SK-N-SH (cell line): ENCODE data around the gene ST3GAL2. TPM values are rescaled to one million over a fixed set of nuclear protein-coding genes. Genes with fewer than 3 reads are reported as not detected.
A peak's percentile ranks its signal among the peaks of the same experiment; 100 is the strongest.

ENCODE experiments used
- CTCF ChIA-PET: fragments of 300-600, 350-600 bp; formaldehyde crosslinking; extraction: SDS; loops from one replicate; lab custom pipeline; 2021; lab: Yijun Ruan, JAX
- POLR2A ChIA-PET: fragments of 350-600 bp; sonication (Branson Sonifier 250); formaldehyde crosslinking; extraction: SDS; loops from one replicate; lab custom pipeline; 2020; ENCODE audit warnings: antibody characterized with exemption, inconsistent platforms; lab: Yijun Ruan, JAX
- DNase-seq: peaks from one replicate; pipeline ENCODE4 v3.0.0; 2012
- H2AFZ ChIP-seq: fragments of 200-600 bp; sonication (generic); 2 replicates; pipeline ENCODE4 v1.8.1; 2016; ENCODE audit warnings: antibody characterized with exemption, mild to moderate bottlenecking, low read depth
- H3F3A ChIP-seq: fragments of 200-600 bp; sonication (generic); replicated peaks from 2 replicates; pipeline ENCODE3; 2016; ENCODE audit warnings: antibody characterized with exemption, mild to moderate bottlenecking; ENCODE audit not compliant: insufficient read depth
- H3K27ac ChIP-seq, 2 experiments: fragments of 200-500 bp in 1 of 2; fragments of 200-600 bp in 1 of 2; sonication (Bioruptor generic) in 1 of 2; sonication (generic), shearing (Covaris generic) in 1 of 2; 2 replicates each; pipeline versions ENCODE4 v1.5.1 to v1.6.1; 2014 to 2016; ENCODE audit warnings: low read depth in 2 of 2, inconsistent platforms in 1 of 2, low read length in 1 of 2, mild to moderate bottlenecking in 1 of 2, mixed read lengths in 1 of 2
- H3K27me3 ChIP-seq: fragments of 200-600 bp; sonication (generic), shearing (Covaris generic); 2 replicates; pipeline ENCODE4 v1.6.1; 2016; ENCODE audit warnings: mixed run types; ENCODE audit not compliant: insufficient read depth
- H3K36me3 ChIP-seq, 2 experiments: fragments of 200-500 bp in 1 of 2; fragments of 200-600 bp in 1 of 2; sonication (Bioruptor generic) in 1 of 2; sonication (generic) in 1 of 2; replicated peaks in 1 of 2; 2 replicates each; pipeline versions ENCODE3 to v1.5.1; 2014 to 2016; ENCODE audit warnings: low read length in 1 of 2, mild to moderate bottlenecking in 1 of 2; ENCODE audit not compliant: insufficient read depth in 2 of 2, control insufficient read depth in 1 of 2
- H3K4me1 ChIP-seq, 2 experiments: fragments of 200-500 bp in 1 of 2; fragments of 200-600 bp in 1 of 2; sonication (Bioruptor generic) in 1 of 2; sonication (generic), shearing (Covaris generic) in 1 of 2; 2 replicates each; pipeline versions ENCODE4 v1.5.1 to v1.6.1; 2014 to 2016; ENCODE audit warnings: low read depth in 1 of 2, low read length in 1 of 2, mixed run types in 1 of 2; ENCODE audit not compliant: insufficient read depth in 2 of 2, control insufficient read depth in 1 of 2
- H3K4me2 ChIP-seq: fragments of 200-600 bp; sonication (generic), shearing (Covaris generic); 2 replicates; pipeline ENCODE4 v1.6.1; 2017; ENCODE audit warnings: mixed run types
- H3K4me3 ChIP-seq, 2 experiments: fragments of 200-500 bp in 1 of 2; fragments of 200-600 bp in 1 of 2; sonication (Bioruptor generic) in 1 of 2; sonication (generic), shearing (Covaris generic) in 1 of 2; 2 replicates each; pipeline versions ENCODE4 v1.5.1 to v1.8.1; 2014 to 2016; ENCODE audit warnings: low read depth in 2 of 2, inconsistent platforms in 1 of 2, low read length in 1 of 2, mild to moderate bottlenecking in 1 of 2, mixed read lengths in 1 of 2, moderate library complexity in 1 of 2
- H3K79me2 ChIP-seq: fragments of 200-600 bp; sonication (generic); 2 replicates; pipeline ENCODE4 v1.8.1; 2017; ENCODE audit warnings: mild to moderate bottlenecking; ENCODE audit not compliant: insufficient read depth
- H3K9ac ChIP-seq: fragments of 200-600 bp; sonication (generic); 2 replicates; pipeline ENCODE4 v1.6.1; 2017; ENCODE audit warnings: mixed run types
- H3K9me2 ChIP-seq: fragments of 200-600 bp; sonication (generic); 2 replicates; pipeline ENCODE4 v1.6.1; 2017; ENCODE audit warnings: mixed run types
- H3K9me3 ChIP-seq: fragments of 200-600 bp; sonication (generic); 2 replicates; pipeline ENCODE4 v1.6.1; 2017; ENCODE audit warnings: mixed run types, mild to moderate bottlenecking, moderate library complexity
- H4K20me1 ChIP-seq: fragments of 200-600 bp; sonication (generic); 2 replicates; pipeline ENCODE4 v1.6.1; 2017; ENCODE audit warnings: mild to moderate bottlenecking, mixed run types; ENCODE audit not compliant: insufficient read depth
- ELF1 ChIP-seq: IDR thresholded peaks from 2 replicates; pipeline ENCODE4 v1.4.0; 2012
- MEF2A ChIP-seq: IDR thresholded peaks from 2 replicates; pipeline ENCODE4 v1.4.0; 2012; ENCODE audit warnings: low read depth, borderline replicate concordance
- RXRA ChIP-seq: IDR thresholded peaks from 2 replicates; pipeline ENCODE4 v1.4.0; 2012; ENCODE audit warnings: low read depth, mild to moderate bottlenecking, borderline replicate concordance
- SMC3 ChIP-seq: IDR thresholded peaks from 2 replicates; pipeline ENCODE4 v1.6.1; 2012; ENCODE audit warnings: low read depth, low read length, improper control_type of control experiment
- TEAD4 ChIP-seq: IDR thresholded peaks from 2 replicates; pipeline ENCODE4 v1.4.0; 2012; ENCODE audit warnings: mild to moderate bottlenecking, borderline replicate concordance; ENCODE audit not compliant: insufficient read depth
- WGBS: methylation state at CpG from one replicate; pipeline ENCODE4 v1.1.6; 2017; ENCODE audit warnings: low lambda C conversion rate; 5-methylcytosine and 5-hydroxymethylcytosine counted together
- polyA plus RNA-seq, 3 experiments: library from polyadenylated mRNA; depleted of rRNA; stranded (reverse); fragments of >200 nt; gene quantifications; 2 replicates each; pipeline ENCODE4 v1.2.3, GENCODE V29; 2012
- TF ChIP-seq, protein P1 (sequence below): fragments of 150-350 bp; IDR thresholded peaks from 2 replicates; pipeline ENCODE4 v1.6.1; 2016; ENCODE audit warnings: mild to moderate bottlenecking, low read depth, low read length
- TF ChIP-seq, protein P2 (sequence below): fragments of 200-600 bp; sonication (generic); IDR thresholded peaks from 2 replicates; pipeline ENCODE4 v1.6.1; 2017; ENCODE audit warnings: antibody characterized with exemption, mild to moderate bottlenecking, moderate library complexity
- TF ChIP-seq, protein P3 (sequence below): IDR thresholded peaks from 2 replicates; pipeline ENCODE4; 2012

Gene ST3GAL2
- polyA plus RNA-seq, 1 of the 3 experiments (the other 2 are of a cell fraction), result 19.9 TPM

DNA sequence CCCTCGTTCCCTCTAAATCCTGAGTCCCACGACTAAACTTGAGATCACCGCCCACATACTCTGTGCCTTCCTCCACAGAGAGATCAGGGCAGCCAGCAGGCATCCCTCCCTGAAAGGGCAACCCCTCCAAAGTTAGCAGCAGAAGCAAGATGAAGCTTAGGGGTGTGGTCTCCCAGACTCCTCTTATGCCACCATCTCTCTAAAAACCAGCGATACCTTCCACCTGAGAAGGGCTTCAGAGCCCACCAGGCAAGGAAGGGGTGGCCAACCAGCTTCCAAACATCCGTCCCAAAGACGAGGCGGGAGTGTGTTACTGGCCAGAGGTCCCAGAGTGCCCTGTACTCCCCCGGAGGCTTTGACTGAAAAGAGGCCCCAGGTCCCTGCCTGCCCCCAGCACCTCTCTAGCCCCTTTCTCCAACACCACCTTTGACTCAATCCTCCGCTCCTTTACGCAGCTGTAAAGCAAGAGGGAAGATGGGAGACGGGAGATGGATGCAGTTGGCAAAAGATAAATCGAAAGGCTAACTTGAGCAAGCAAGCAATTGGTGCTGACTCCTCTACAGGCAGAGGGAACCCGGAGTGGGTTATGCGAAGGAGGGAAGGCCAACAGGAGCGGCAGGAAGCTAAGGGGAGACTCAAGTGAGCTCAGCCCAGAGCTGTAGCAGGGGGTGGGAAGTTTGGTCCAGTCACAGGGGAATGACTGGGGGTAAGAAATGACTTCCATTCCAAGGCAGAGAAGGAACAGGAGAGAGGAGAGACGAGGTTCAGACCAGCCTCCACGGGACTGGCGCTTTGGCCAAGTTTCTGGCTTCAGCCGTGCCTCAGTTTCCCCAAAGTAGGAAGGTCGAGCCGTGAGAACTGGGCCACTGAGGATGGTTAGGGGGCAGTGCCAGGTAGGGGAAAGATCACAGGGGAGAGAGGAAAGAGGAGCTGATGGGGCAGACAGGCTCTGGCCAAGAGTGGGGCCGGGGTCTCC, 1.0 kb downstream of the ST3GAL2 start:
- ChIA-PET POLR2A (interaction anchor here (0.7 to 3.0 kb wide), 3 partner anchors 10 to 61 kb away, joined by 3 to 22 read pairs (median 11); no protein-coding TSS in a partner anchor), CTCF (interaction anchor here (0.9 to 2.3 kb wide), 6 partner anchors 21 to 68 kb away, joined by 3 to 10 read pairs (median 4); no protein-coding TSS in a partner anchor)
- peak; percentile 41 for DNase-seq

More for the DNA sequence above, 1.0 kb downstream of the ST3GAL2 start:
- H3K27me3 ChIP-seq, result no peaks in the 10 kb centered on the region
- peaks cover 22 to 41% of the 10 kb centered on the region in 2 experiments; a peak in 3 of 4 replicates for H3K4me1 ChIP-seq
- peaks cover 32% of the 10 kb centered on the region for H3F3A ChIP-seq
- 9% methylated on average over 22 of the region's 22 CpGs for WGBS
- TF ChIP-seq MEF2A, result no peak
- TF ChIP-seq, protein P1, sequence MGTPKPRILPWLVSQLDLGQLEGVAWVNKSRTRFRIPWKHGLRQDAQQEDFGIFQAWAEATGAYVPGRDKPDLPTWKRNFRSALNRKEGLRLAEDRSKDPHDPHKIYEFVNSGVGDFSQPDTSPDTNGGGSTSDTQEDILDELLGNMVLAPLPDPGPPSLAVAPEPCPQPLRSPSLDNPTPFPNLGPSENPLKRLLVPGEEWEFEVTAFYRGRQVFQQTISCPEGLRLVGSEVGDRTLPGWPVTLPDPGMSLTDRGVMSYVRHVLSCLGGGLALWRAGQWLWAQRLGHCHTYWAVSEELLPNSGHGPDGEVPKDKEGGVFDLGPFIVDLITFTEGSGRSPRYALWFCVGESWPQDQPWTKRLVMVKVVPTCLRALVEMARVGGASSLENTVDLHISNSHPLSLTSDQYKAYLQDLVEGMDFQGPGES, result no peak
- TF ChIP-seq ELF1, result no peak
- TF ChIP-seq, protein P2, sequence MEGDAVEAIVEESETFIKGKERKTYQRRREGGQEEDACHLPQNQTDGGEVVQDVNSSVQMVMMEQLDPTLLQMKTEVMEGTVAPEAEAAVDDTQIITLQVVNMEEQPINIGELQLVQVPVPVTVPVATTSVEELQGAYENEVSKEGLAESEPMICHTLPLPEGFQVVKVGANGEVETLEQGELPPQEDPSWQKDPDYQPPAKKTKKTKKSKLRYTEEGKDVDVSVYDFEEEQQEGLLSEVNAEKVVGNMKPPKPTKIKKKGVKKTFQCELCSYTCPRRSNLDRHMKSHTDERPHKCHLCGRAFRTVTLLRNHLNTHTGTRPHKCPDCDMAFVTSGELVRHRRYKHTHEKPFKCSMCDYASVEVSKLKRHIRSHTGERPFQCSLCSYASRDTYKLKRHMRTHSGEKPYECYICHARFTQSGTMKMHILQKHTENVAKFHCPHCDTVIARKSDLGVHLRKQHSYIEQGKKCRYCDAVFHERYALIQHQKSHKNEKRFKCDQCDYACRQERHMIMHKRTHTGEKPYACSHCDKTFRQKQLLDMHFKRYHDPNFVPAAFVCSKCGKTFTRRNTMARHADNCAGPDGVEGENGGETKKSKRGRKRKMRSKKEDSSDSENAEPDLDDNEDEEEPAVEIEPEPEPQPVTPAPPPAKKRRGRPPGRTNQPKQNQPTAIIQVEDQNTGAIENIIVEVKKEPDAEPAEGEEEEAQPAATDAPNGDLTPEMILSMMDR, result no peak
- no peak for TF ChIP-seq RXRA
- no peak for TF ChIP-seq TEAD4
- TF ChIP-seq, protein P3, sequence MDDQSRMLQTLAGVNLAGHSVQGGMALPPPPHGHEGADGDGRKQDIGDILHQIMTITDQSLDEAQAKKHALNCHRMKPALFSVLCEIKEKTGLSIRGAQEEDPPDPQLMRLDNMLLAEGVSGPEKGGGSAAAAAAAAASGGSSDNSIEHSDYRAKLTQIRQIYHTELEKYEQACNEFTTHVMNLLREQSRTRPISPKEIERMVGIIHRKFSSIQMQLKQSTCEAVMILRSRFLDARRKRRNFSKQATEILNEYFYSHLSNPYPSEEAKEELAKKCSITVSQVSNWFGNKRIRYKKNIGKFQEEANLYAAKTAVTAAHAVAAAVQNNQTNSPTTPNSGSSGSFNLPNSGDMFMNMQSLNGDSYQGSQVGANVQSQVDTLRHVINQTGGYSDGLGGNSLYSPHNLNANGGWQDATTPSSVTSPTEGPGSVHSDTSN, result no peak
- TF ChIP-seq SMC3, result no peak
- TF ChIP-seq, all 33 proteins: peak for 0
- H3K27ac ChIP-seq, result peak overlapping the region; percentile 75 to 90
- H3K9me3 ChIP-seq, result no peaks in the 10 kb centered on the region
- no peak overlapping the region for H2AFZ ChIP-seq
- H3K79me2 ChIP-seq, result peaks cover 57% of the 10 kb centered on the region
- peak overlapping the region; percentile 100 for H3K4me2 ChIP-seq
- peak overlapping the region; percentile 73 to 78 for H3K4me3 ChIP-seq
- H4K20me1 ChIP-seq, result peaks cover 36% of the 10 kb centered on the region
- H3K9me2 ChIP-seq, result no peaks in the 10 kb centered on the region
- H3K36me3 ChIP-seq, result peaks cover 6 to 10% of the 10 kb centered on the region in 2 experiments
- peak overlapping the region; percentile 74 for H3K9ac ChIP-seq
